Medulla oblongata (tissue), 1 donor: ENCODE data around the gene KLB.
A peak's percentile ranks its signal among the peaks of the same experiment; 100 is the strongest.

ENCODE experiments used
- DNase-seq: peaks from one replicate; pipeline ENCODE4 v3.0.0-alpha.2; 2015; ENCODE audit errors: extremely low spot score

Gene KLB

DNA sequence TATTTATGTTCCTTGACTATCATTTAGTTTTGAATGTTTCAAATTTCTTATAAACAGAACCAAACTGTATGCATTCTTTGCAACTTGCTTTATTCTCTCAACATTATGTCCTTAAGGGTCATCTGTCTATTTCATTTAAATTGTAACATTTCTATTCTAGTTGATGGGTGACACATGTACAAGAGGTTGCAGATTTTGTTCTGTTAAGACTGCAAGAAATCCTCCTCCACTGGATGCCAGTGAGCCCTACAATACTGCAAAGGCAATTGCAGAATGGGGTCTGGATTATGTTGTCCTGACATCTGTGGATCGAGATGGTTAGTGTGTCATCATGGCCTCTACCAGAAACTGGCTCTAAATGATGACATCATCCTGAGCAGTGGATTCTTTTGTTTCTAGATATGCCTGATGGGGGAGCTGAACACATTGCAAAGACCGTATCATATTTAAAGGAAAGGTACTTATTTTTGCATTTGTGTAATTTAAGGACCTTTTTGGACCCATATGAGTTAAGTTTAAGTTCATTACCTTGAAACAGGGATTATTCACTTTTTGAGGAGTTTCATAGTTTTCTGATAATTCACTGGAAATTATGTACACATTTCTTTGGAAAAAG, 58.3 kb downstream of the KLB start:
- DNase-seq, result no peak

- no peak for DNase-seq
Observed at GRCh38 chr4:39466747-39467146, 60.0 kb downstream of the KLB start.

DNA sequence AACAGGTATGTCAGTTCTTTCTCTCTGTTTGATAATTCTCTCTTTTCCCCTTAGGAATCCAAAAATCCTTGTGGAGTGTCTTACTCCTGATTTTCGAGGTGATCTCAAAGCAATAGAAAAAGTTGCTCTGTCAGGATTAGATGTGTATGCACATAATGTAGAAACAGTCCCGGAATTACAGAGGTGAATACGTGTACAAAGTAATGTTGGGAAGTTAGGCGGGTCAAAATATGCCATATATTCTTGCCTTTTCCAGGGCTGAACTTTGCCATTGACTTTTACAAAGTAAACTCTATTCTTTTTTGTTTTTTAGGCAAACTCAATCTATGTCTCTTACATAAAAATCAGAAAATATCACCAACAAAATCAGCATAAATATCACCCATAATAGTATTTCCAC, 60.7 kb downstream of the KLB start:
- DNase-seq, result no peak

DNA sequence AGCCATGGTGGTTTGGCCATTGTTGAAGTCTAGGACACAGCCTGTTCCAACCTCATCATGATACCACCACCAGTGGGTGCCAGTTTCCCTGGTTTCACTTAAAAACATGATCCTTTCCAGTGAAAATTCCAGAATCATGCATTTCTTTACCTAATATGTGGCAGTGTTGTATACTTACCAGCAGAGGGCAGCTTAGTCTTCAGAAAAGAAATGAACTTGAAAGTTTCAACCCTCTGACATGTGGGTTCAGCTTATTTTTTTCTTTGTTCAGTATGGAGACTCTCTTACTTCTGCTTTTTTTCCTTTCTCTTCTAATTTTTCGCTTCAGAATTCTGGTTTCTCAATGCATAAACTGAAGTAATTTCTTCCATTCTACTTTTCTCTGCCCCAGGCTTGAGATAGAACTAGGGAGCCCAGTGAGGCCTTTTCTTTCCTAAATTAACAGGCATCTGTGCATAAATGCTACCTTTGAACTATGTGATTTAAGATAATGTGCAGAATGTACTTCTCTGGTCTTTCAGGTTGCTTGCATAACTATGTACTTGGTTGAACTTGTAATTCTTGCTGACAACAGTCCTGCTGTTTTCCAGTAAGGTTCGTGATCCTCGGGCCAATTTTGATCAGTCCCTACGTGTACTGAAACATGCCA, 62.8 kb downstream of the KLB start:
- DNase-seq, result peak; percentile 93

- peak; percentile 48 for DNase-seq
Observed at GRCh38 chr4:39470402-39470801, 63.7 kb downstream of the KLB start.

DNA sequence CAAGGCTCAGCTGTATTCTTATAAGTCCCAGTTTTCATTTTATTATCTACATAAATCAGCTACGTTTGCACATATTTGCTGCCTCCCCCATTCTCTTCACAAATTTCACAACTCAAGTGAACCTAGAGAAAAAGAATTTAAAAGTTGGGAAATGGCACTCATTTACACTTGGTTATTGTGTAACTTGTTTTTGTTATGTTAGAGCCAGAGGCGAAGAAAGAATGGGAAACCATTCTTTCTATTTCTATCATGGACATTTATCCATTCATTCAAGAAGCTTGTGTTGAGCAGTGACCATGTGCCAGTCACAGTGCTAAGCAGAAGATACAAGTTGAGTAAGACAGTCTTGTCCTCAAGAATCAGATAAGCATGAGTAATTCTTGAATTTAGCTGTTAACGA, 65.7 kb downstream of the KLB start:
- no peak for DNase-seq

DNA sequence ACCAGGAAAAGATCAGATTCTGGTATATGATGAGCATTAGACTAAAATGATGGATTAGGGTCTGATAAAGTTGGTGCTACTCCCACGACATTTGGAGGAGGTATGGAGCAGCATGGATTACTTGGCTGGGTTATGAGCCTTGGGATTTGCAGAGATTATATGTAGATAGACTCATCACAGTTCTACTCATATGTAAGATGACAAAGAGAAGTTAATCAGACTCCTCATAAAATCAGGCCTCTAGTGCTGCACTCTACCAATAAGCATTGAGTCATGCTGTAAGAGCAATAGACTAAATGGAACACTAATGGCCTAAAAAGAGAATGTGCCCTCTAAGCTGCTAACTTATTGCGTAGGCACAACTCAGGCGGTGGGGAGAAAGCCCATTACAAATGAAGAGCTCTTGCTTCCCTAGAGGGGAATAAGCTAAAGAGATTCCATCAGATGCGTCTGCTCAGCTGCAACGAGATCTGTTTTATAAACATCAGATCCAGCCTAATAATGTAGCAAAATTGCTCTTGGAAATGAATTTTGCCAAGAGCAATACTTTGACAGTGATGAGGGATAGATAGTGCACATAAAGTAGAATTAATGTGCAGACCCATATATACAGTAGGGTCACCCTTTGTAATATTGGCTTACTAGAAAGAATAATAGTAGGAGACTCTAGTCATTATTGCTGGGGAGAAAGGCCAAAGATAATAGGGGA, 69.6 kb downstream of the KLB start:
- DNase-seq, result no peak

- no peak for DNase-seq
Observed at GRCh38 chr4:39480251-39480650, 73.5 kb downstream of the KLB start.

DNA sequence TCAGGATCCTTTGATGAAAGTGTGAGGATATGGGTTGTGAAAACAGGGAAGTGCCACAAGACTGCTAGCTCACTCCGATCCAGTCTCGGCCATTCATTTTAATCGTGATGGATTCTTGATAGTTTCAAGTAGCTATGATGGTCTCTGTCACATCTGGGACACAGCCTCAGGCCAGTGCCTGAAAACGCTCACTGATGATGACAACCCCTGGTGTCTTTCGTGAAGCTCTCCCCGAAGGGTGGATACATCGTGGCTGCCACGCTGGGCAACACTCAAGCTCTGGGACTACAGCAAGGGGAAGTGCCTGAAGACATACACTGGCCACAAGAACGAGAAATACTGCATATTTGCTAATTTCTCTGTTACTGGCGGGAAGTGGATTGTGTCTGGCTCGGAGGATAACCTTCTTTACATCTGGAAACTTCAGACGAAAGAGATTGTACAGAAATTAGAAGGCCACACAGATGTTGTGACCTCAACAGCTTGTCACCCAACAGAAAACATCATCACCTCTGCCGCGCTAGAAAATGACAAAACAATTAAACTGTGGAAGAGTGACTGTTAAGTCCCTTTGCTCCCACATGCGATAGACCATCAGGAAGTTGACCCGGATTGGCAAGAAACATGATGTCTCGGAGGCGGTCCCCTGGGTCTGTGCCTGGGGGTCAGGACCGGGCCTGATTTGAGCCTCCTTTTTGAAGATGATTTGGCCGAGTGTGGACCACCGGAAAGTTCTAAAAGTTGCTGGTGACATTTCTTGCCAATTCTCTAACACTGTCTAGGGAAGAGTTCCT, 74.4 kb downstream of the KLB start:
- no peak for DNase-seq

- DNase-seq, result no peak
Observed at GRCh38 chr4:39484582-39485272, 78.0 kb downstream of the KLB start.

DNA sequence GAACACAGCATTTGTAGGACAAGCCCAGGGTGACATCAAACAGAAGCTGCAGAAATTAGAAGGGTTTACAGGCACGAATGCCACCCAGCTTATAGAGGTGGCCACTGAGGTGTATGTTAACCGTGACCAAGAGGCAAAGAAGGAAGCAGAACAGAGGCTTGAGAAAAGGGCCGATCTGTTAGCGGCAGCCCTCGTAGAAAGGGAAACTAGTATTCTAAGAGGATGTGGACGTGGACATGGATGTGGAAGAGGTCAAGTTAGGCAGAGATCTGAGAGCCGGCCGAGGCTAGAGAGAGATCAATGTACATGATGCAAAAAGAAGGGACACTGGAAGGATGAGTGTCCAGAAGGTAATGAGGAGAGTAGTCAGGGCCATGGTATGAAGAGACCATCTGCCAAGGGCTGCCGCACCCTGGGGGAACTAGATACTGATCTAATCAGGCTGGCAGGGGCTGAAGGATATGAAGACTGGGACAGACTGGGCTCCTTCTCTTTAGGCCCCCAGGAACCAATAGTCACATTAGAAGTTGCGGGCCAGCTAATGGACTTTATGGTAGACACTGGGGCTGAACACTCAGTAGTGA, 79.6 kb downstream of the KLB start:
- no peak for DNase-seq

DNA sequence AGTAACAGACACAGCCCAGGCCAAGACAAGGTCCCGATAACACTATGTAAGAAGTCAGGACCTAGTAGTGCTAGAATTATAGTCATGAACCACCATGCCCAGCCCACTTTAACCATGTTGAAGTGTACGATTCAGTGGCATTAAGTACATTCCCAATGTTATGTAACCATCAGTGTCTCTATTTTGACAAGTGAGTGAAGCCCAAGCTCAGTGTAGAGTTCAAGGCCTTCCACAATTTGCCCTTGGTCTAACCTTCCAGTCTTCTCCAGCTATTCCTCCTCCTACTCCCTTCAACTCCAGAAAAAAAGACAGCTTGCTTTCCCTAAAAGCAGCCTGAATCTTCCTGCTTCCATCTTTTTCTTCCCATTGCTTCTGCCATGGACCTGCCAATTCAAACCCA, 83.6 kb downstream of the KLB start:
- DNase-seq, result no peak

GRCh38 chr4:39494354-39494753, 87.6 kb downstream of the KLB start:
- no peak for DNase-seq

DNA sequence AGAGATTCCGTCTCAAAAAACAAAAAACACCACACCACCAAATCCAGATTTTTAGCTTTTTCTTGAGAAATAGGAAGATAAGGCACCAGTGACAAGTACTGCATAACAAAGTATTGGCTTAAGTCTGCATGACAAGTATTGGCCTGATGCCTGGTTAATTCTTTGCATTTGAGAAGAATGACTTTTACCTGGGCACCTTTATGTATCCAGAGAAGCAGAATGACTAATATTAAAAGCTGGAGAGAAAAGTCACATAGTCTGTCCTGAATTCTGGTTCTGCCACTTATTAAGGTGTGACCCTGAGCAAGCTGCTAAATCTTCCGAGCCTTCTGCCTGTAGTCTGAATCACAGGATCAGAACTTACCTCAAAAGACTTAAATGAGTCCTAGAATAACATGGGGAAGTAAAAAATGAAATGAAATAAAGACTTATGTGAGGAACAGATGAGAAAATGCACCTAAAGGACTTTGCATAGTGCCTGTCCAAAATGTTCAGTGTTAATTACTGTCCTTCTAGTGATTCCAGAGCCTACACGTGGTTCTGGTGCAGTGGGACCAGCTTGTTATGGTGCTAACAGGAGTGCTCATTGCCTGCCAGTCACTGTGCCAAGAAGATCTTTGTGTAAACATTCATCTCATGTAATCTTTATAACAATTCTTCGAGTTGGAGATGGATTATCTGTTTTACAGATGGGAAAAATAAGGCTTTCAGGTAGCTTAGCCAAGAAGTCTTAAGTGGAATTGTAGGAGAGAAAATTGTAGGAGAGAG, 88.9 kb downstream of the KLB start:
- no peak for DNase-seq

- no peak for DNase-seq
Observed at GRCh38 chr4:39497909-39498726, 91.4 kb downstream of the KLB start.

DNA sequence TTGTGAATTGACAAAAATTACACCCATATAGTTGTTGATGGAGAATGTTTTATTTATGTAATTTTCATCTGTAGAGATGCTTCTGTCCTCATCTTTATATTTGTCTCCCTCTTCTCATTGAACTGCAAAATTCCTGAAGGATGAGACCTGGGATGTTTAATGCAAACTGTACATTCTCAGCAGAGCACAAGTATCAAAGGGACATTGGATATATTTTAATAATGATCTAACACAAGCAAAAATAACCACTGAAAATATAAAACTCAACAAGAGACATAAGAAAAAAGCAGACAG, 91.9 kb downstream of the KLB start:
- DNase-seq, result no peak
